Ishikawa (cell line): Measurements from ENCODE around the gene C2orf49.

Source experiments
- CEBPB ChIP-seq: IDR thresholded peaks from 2 replicates; pipeline ENCODE4 v1.6.1; 2012
- CREB1 ChIP-seq: IDR thresholded peaks from 2 replicates; pipeline ENCODE4 v1.6.1; 2012; ENCODE audit warnings: low read depth
- EGR1 ChIP-seq: IDR thresholded peaks from 2 replicates; pipeline ENCODE4 v1.6.1; 2012
- EP300 ChIP-seq: IDR thresholded peaks from 2 replicates; pipeline ENCODE4 v1.6.1; 2012; ENCODE audit warnings: borderline replicate concordance
- NFIC ChIP-seq: IDR thresholded peaks from 2 replicates; pipeline ENCODE4 v1.6.1; 2012
- RAD21 ChIP-seq: IDR thresholded peaks from 2 replicates; pipeline ENCODE4 v1.6.1; 2012; ENCODE audit warnings: low read depth
- REST ChIP-seq: IDR thresholded peaks from 2 replicates; pipeline ENCODE4 v1.6.1; 2012; ENCODE audit warnings: low read depth, mild to moderate bottlenecking
- TCF12 ChIP-seq: IDR thresholded peaks from 2 replicates; pipeline ENCODE4 v1.6.1; 2012; ENCODE audit warnings: low read depth
- YY1 ChIP-seq: IDR thresholded peaks from 2 replicates; pipeline ENCODE4 v1.6.1; 2012; ENCODE audit warnings: low read depth
- ZBTB7A ChIP-seq: IDR thresholded peaks from 2 replicates; pipeline ENCODE4 v1.6.1; 2012; ENCODE audit warnings: low read depth
- TF ChIP-seq, protein P1 (sequence below): IDR thresholded peaks from 2 replicates; pipeline ENCODE4 v1.6.1; 2012

DNA sequence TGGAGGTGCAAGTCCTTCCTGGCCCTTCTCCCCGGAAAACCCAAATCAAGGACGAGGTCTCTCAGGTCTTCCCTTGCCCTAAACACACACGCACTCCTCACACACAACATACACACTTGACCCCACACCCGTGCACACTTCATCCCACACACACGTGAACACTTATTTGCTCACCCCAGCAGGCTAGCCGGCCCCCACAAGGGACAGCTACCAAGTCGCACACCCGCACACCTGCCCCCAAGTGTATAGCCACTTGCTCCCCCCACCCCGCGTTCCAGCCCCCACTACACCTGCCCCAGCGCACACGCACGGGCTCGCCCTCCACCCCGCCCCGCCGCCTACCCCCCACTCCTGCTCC lies 8.2 kb upstream of the C2orf49 start:
- TF ChIP-seq NFIC: no peak
- TF ChIP-seq TCF12: no peak
- TF ChIP-seq REST: no peak
- TF ChIP-seq EGR1: no peak
- no peak for TF ChIP-seq EP300
- TF ChIP-seq CREB1: no peak
- no peak for TF ChIP-seq RAD21
- TF ChIP-seq YY1: no peak
- TF ChIP-seq ZBTB7A: no peak
- TF ChIP-seq, protein P1, sequence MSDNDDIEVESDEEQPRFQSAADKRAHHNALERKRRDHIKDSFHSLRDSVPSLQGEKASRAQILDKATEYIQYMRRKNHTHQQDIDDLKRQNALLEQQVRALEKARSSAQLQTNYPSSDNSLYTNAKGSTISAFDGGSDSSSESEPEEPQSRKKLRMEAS: no peak
- no peak for TF ChIP-seq CEBPB
